Brain microvascular endothelial cell (primary cell): ENCODE results near the gene CUL5.
"Not testable (repeated sequence)": the region's sequence is repeated elsewhere in the genome, so short reads cannot be mapped to it uniquely, and the experiment has no call there.

Source experiments
- DNase-seq: peaks from one replicate; pipeline ENCODE4 v3.0.0-alpha.2; 2020
- H3K27ac ChIP-seq: fragments of 250-450 bp; sonication (Bioruptor Pico); 2 replicates; pipeline ENCODE4 v1.5.1; 2020; ENCODE audit warnings: mild to moderate bottlenecking, moderate library complexity
- H3K27me3 ChIP-seq: fragments of 250-450 bp; sonication (Bioruptor Pico); replicated peaks from 2 replicates; pipeline ENCODE4 v1.5.1; 2020; ENCODE audit warnings: mild to moderate bottlenecking
- H3K36me3 ChIP-seq: fragments of 250-450 bp; sonication (Bioruptor Pico); replicated peaks from 2 replicates; pipeline ENCODE4 v1.5.1; 2020; ENCODE audit warnings: mild to moderate bottlenecking
- H3K4me3 ChIP-seq: 2 replicates; pipeline ENCODE4 v1.5.1; 2011; ENCODE audit warnings: low read depth, mild to moderate bottlenecking, control low read depth, low read length, moderate library complexity
- in situ Hi-C: cut with HindIII; loops from 2 replicates; pipeline ENCODE4 v1.10.0; 2017; ENCODE audit warnings: low sequenced_read_pairs, low pct_ligation_motif_present
- TF ChIP-seq, protein P1 (sequence below): IDR thresholded peaks from 2 replicates; pipeline ENCODE4 v1.5.1; 2011; ENCODE audit warnings: low read depth, mild to moderate bottlenecking, moderate library complexity, low read length, control low read depth, inconsistent platforms; ENCODE audit errors: missing control alignments

The CUL5 gene

DNA sequence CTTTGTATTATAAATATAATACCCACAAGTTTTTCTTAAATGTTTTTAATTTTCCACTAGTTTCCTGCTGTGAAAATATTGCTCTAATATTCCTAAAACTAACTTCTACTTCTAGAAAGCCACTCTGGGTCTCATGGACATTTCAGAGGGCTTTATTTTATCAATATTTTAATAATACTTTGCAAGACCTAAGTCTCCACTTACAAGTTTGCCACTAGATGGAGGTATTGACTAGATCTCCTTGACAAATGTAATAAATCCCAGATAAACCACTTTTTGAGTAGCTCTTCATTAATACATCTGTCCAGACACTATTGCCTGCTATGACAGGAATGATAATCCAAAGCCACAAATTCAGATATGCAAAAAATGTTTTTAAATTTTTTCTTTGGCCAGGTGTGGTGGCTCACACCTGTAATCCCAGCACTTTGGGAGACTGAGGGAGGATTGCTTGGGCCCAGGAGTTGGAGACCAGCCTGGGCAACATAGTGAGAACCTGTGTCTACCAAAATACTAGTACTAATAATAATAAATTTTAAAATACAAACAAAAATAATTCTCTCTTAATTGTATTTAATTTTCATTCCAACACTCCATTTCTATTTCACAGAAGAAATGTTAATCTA is 109.2 kb downstream of the CUL5 start:
- H3K27ac ChIP-seq: no peak overlapping the region
- DNase-seq: no peak
- H3K27me3 ChIP-seq: no peaks in the 10 kb centered on the region
- no peaks in the 10 kb centered on the region for H3K36me3 ChIP-seq
- H3K4me3 ChIP-seq: no peak overlapping the region
- in situ Hi-C loops: no loop called here
- TF ChIP-seq, protein P1, sequence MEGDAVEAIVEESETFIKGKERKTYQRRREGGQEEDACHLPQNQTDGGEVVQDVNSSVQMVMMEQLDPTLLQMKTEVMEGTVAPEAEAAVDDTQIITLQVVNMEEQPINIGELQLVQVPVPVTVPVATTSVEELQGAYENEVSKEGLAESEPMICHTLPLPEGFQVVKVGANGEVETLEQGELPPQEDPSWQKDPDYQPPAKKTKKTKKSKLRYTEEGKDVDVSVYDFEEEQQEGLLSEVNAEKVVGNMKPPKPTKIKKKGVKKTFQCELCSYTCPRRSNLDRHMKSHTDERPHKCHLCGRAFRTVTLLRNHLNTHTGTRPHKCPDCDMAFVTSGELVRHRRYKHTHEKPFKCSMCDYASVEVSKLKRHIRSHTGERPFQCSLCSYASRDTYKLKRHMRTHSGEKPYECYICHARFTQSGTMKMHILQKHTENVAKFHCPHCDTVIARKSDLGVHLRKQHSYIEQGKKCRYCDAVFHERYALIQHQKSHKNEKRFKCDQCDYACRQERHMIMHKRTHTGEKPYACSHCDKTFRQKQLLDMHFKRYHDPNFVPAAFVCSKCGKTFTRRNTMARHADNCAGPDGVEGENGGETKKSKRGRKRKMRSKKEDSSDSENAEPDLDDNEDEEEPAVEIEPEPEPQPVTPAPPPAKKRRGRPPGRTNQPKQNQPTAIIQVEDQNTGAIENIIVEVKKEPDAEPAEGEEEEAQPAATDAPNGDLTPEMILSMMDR: peak; percentile 51

DNA sequence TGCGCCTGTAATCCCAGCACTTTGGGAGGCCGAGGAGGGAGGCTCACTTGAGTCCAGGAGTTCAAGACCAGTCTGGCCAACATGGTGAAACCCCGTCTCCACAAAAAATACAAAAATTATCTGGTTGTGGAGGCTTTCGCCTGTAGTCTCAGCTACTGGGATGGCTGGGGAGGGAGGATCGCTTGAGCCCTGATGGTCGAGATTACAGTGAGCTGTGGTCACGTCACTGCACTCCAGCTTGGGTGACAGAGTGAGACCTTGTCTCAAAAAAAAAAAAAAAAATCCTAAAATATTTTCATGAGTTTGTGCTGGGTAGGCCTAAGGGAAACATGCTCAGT is 112.2 kb downstream of the CUL5 start:
- H3K27me3 ChIP-seq, DNase-seq, H3K36me3 ChIP-seq, in situ Hi-C loops: not testable (repeated sequence)
- Histone ChIP-seq H3K4me3 (peak overlapping the region; percentile 85), H3K27ac (peak overlapping the region; percentile 83)

DNA sequence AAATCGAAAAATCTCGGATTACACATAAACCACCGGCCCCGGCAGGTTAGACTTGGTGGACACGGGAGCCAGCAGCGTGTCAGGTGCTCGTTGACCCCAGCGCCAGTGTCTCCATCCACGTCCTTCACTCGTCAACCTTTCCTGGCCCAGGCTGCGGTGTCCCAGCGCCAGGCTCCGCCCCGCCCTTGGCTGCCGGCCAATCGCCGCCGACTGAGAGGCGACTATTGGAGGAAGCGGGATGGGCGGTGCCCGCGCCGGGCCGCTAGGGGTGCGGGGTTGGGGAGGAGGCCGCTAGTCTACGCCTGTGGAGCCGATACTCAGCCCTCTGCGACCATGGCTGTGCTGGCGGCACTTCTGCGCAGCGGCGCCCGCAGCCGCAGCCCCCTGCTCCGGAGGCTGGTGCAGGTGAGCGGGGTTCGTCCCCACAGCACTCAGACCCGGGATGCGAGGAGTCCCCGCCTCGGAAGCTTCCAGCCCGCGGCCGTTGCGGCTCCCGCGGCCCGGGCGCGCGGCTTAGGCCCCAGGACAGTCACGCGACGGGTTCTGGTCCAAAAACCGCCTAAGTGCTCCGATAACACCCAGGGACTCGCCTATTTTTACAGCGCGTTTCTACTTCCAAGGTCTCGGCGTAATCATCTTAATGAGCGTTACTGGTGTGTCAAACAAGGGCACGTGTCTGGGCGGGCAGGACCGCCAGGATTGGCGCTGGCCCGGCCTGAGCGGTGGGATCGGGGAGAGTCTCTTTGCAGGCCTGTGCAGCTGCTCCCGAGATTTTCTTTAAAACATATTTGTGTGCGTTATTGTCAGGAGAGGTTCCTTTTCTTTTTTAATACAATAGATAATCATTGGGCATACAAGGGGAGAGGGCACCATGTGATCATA is 112.8 kb downstream of the CUL5 start, which contains the start of gene ACAT1:
ACAT1 (plus strand) TSS at position 294 of the 882 bp plus-strand sequence; CDS start at position 334, 40 bp downstream.
- H3K27me3 ChIP-seq: no peaks in the 10 kb centered on the region
- H3K36me3 ChIP-seq: no peaks in the 10 kb centered on the region
- in situ Hi-C loops: no loop called here
- TF ChIP-seq, protein P1: peak; percentile 33
- DNase-seq: peak; percentile 85
- H3K4me3 ChIP-seq: peak within 1 kb of the TSS; percentile 85
- H3K27ac ChIP-seq: peak within 1 kb of the TSS; percentile 83

DNA sequence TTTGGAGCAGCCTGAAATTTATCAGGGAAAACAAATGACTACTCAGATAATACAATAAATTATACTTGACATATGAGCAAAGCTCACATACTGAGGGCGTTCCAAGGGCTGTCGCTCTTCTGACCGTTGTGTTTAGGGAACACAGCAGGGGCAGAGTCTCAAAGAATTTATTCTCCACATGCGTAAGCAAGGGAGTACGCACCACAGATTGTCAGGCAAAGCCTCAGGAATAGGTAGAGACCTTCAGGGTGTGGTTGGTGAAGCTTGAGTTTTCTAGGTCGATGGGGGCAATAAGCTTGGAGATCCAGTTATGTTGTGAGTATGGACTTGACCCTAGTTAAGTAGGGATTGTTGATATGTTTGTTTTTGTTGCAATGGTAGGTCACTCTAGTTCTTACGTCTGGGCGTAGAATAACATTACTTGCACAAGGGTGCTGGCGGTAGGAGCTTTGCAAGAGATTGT is 113.5 kb downstream of the CUL5 start:
- peak overlapping the region; percentile 85 for H3K4me3 ChIP-seq
- peak overlapping the region; percentile 83 for H3K27ac ChIP-seq
- no peaks in the 10 kb centered on the region for H3K27me3 ChIP-seq
- no peaks in the 10 kb centered on the region for H3K36me3 ChIP-seq
- TF ChIP-seq, protein P1: no peak
- peak; percentile 22 for DNase-seq
- in situ Hi-C loops: no loop called here

DNA sequence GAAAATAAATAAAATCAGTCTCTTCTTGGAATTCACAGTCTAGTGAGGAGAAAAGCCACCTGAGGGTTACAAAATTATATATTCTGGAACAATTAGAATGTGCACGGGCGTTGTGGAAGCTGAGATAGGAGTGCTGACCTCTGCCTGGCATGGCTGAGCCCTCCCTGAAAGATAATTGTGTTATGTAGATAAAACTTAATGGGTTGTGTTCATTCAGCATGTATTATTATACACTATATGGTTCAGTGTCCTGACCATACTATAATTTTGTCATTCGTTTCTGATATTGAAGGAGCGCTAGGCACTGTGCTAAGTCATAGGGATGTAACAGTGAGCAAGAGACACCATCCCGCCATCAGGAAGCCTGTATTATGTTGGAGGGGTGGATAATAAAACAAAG is 116.4 kb downstream of the CUL5 start:
- in situ Hi-C loops: no loop called here
- Histone ChIP-seq H3K27me3 (no peaks in the 10 kb centered on the region), H3K36me3 (no peaks in the 10 kb centered on the region), H3K4me3 (no peak overlapping the region), H3K27ac (no peak overlapping the region)
- no peak for DNase-seq
- TF ChIP-seq, protein P1: no peak

DNA sequence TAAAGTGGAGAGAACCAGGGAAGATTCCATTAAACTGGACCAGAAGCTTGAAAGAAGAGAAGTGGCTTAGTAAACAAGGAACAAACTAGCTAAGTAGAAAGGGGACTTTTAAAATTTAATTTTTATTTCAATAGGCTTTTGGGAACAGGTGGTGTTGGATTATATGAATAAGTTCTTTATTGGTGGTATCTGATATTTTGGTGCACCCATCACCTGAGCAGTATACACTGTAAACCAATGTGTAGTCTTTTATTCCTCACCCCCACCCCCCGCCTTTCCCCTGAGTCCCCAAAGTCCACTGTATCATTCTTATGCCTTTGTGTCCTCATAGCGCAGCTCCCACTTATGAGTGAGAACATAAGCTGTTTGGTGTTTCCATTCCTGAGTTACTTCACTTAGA is 120.1 kb downstream of the CUL5 start:
- DNase-seq: no peak
- no peak overlapping the region for H3K27ac ChIP-seq
- H3K27me3 ChIP-seq: no peaks in the 10 kb centered on the region
- H3K36me3 ChIP-seq: peaks cover 4% of the 10 kb centered on the region
- TF ChIP-seq, protein P1: no peak
- in situ Hi-C loops: no loop called here
- H3K4me3 ChIP-seq: no peak overlapping the region
